PFSK-1 (cell line): ENCODE data around the gene HDAC7.

Experiments used
- FOXP2 ChIP-seq: optimal IDR thresholded peaks from 2 replicates; pipeline ENCODE3; 2011; ENCODE audit warnings: borderline replicate concordance, control low read depth, inconsistent platforms; ENCODE audit not compliant: insufficient read depth; ENCODE audit errors: extremely low read length, extremely low read depth
- POLR2AphosphoS5 ChIP-seq: IDR thresholded peaks from 2 replicates; pipeline ENCODE4 v1.6.1; 2012; ENCODE audit warnings: low read depth, mild to moderate bottlenecking, control low read depth, low read length, moderate library complexity
- REST ChIP-seq, 2 experiments: IDR thresholded peaks; 2 replicates each; pipeline versions ENCODE4 v1.6.1 to v1.8.0; 2011 to 2012; ENCODE audit warnings: low read depth in 2 of 2, low read length in 2 of 2, control low read depth in 1 of 2, inconsistent platforms in 1 of 2, mild to moderate bottlenecking in 1 of 2, moderate library complexity in 1 of 2; ENCODE audit not compliant: insufficient read depth in 1 of 2
- SIN3A ChIP-seq: IDR thresholded peaks from 2 replicates; pipeline ENCODE4 v1.6.1; 2012; ENCODE audit warnings: mild to moderate bottlenecking, low read length, moderate library complexity, borderline replicate concordance; ENCODE audit not compliant: insufficient read depth
- TAF1 ChIP-seq: IDR thresholded peaks from 2 replicates; pipeline ENCODE4 v1.6.1; 2012; ENCODE audit warnings: low read length, control low read depth, borderline replicate concordance; ENCODE audit not compliant: insufficient read depth

The HDAC7 gene

GRCh38 chr12:47773062-47773857 is 46.4 kb downstream of the HDAC7 start, which contains the start of gene SLC48A1:
TSS of gene SLC48A1 (plus strand) at chr12:47773238. CDS start at chr12:47773305, 67 bp downstream.
- TF ChIP-seq FOXP2, result peak; percentile 37
- no peak for TF ChIP-seq SIN3A
- TF ChIP-seq REST (IDR thresholded peaks at IDR 0.05; ENCODE audit: insufficient read depth in 1 of 2, low read depth in 2 of 2, low read length in 2 of 2), result no peak
- TF ChIP-seq POLR2AphosphoS5, result peak; percentile 39; the same call in 1 of the 2 replicates

- TF ChIP-seq FOXP2 (no peak), SIN3A (no peak), TAF1 (no peak), REST (IDR thresholded peaks at IDR 0.05; ENCODE audit: insufficient read depth in 1 of 2, low read depth in 2 of 2, low read length in 2 of 2) (no peak), POLR2AphosphoS5 (no peak)
Measured at GRCh38 chr12:47772738-47773061, 47.0 kb downstream of the HDAC7 start.

- TF ChIP-seq REST (IDR thresholded peaks at IDR 0.05; ENCODE audit: insufficient read depth in 1 of 2, low read depth in 2 of 2, low read length in 2 of 2) (no peak), TAF1 (no peak), POLR2AphosphoS5 (no peak), SIN3A (no peak), FOXP2 (no peak)
Measured at GRCh38 chr12:47772094-47772660, 47.5 kb downstream of the HDAC7 start.

- TF ChIP-seq FOXP2 (no peak), TAF1 (no peak), POLR2AphosphoS5 (no peak)
Measured at GRCh38 chr12:47771304-47771703, 48.4 kb downstream of the HDAC7 start.

GRCh38 chr12:47770086-47770726 is 49.5 kb downstream of the HDAC7 start:
- TF ChIP-seq FOXP2 (no peak), SIN3A (no peak), REST (IDR thresholded peaks at IDR 0.05; ENCODE audit: insufficient read depth in 1 of 2, low read depth in 2 of 2, low read length in 2 of 2) (no peak), TAF1 (no peak), POLR2AphosphoS5 (no peak)
